ENCODE data around the gene MORC2. TPM values are rescaled to one million over a fixed set of nuclear protein-coding genes. Genes with fewer than 3 reads are reported as not detected.

MORC2 gene
- total RNA-seq (18.0 TPM), polyA plus RNA-seq (ENCODE audit: insufficient read depth, low read depth, low replicate concordance) (18.8 TPM)
- long read RNA-seq, donor 1, full-length matches to known transcripts: 2 of 2 reads
- long read RNA-seq, donor 1, partial matches to known transcripts: 0 of 2 reads
- long read RNA-seq, donor 1, other reads (novel, unspliced or antisense): 0 of 2 reads
- long read RNA-seq, donor 2, partial matches to known transcripts: 8 of 9 reads
- long read RNA-seq, donor 2, other reads (novel, unspliced or antisense): 0 of 9 reads
- long read RNA-seq, donor 3, full-length matches to known transcripts: 1 of 9 reads
- long read RNA-seq, donor 3, partial matches to known transcripts: 8 of 9 reads
- long read RNA-seq, donor 3, other reads (novel, unspliced or antisense): 0 of 9 reads
- long read RNA-seq, donor 4, full-length matches to known transcripts: 1 of 11 reads
- long read RNA-seq, donor 4, partial matches to known transcripts: 10 of 11 reads
- long read RNA-seq, donor 4, other reads (novel, unspliced or antisense): 0 of 11 reads
- long read RNA-seq, donor 5: 0 reads
- long read RNA-seq, donor 6: 0 reads
- long read RNA-seq, donor 7, full-length matches to known transcripts: 2 of 13 reads
- long read RNA-seq, donor 7, partial matches to known transcripts: 4 of 13 reads
- long read RNA-seq, donor 7, other reads (novel, unspliced or antisense): 7 of 13 reads
- long read RNA-seq, donor 8, partial matches to known transcripts: 110 of 132 reads
- long read RNA-seq, donor 8, other reads (novel, unspliced or antisense): 22 of 132 reads
- long read RNA-seq, donor 9, full-length matches to known transcripts: 1 of 1 reads
- long read RNA-seq, donor 9, partial matches to known transcripts: 0 of 1 reads
- long read RNA-seq, donor 9, other reads (novel, unspliced or antisense): 0 of 1 reads
- long read RNA-seq, donor 10: 0 reads

GRCh38 chr22:30968015-30968923, at the start of gene MORC2:
TSS of gene MORC2 (minus strand) at chr22:30968774. CDS start at chr22:30967889, 885 bp downstream.
- intact Hi-C loops (cut with DNase I): no loop called here
- Histone ChIP-seq H3K9ac (ENCODE audit: low read length in 3 of 3) (peak within 1 kb of the TSS; percentile 9 to 34 (median 20)), H3K27ac (ENCODE audit: low read depth in 2 of 2, low read length in 2 of 2) (peak within 1 kb of the TSS; percentile 85 to 87), H3K4me3 (ENCODE audit: low read length in 3 of 3) (peak within 1 kb of the TSS; percentile 85 to 91 (median 90)), H3K36me3 (ENCODE audit: control insufficient read depth in 2 of 3, insufficient read depth in 3 of 3, low read length in 3 of 3) (peaks cover 7 to 20% (median 16%) of the 10 kb centered on the region in 3 donors), H3K27me3 (ENCODE audit: control insufficient read depth, insufficient read depth, low read length) (no peaks in the 10 kb centered on the region), H3K4me1 (ENCODE audit: control insufficient read depth in 2 of 3, insufficient read depth in 2 of 3, low read depth in 1 of 3, low read length in 3 of 3) (peaks cover 0 to 8% (median 0%) of the 10 kb centered on the region in 3 donors), H3K9me3 (ENCODE audit: control insufficient read depth in 2 of 3, insufficient read depth in 1 of 3, low read length in 3 of 3) (peaks cover 0 to 20% (median 6%) of the 10 kb centered on the region in 3 donors)
- DNase-seq: peak in 3 of 5 donors; percentile 9 to 90 (median 86)
- no peak for FAIRE-seq
- no peak for TF ChIP-seq CTCF (IDR thresholded peaks at IDR 0.05; ENCODE audit: borderline replicate concordance, extremely low read depth, insufficient read depth)

GRCh38 chr22:31005535-31005934, 37.0 kb upstream of the MORC2 start:
- FAIRE-seq (no peak), DNase-seq (no peak)
- H3K9ac ChIP-seq (ENCODE audit: low read length in 3 of 3): no peak overlapping the region
- intact Hi-C loops (cut with DNase I): no loop called here
- no peak overlapping the region for H3K4me3 ChIP-seq (ENCODE audit: low read length in 3 of 3)
- TF ChIP-seq CTCF (IDR thresholded peaks at IDR 0.05; ENCODE audit: borderline replicate concordance, extremely low read depth, insufficient read depth): no peak
- H3K27me3 ChIP-seq (ENCODE audit: control insufficient read depth, insufficient read depth, low read length): no peaks in the 10 kb centered on the region
- H3K36me3 ChIP-seq (ENCODE audit: control insufficient read depth in 2 of 3, insufficient read depth in 3 of 3, low read length in 3 of 3): no peaks in the 10 kb centered on the region
- no peaks in the 10 kb centered on the region for H3K4me1 ChIP-seq (ENCODE audit: control insufficient read depth in 2 of 3, insufficient read depth in 2 of 3, low read depth in 1 of 3, low read length in 3 of 3)
- no peak overlapping the region for H3K27ac ChIP-seq (ENCODE audit: low read depth in 2 of 2, low read length in 2 of 2)
- peaks cover 0 to 10% (median 0%) of the 10 kb centered on the region in 3 donors for H3K9me3 ChIP-seq (ENCODE audit: control insufficient read depth in 2 of 3, insufficient read depth in 1 of 3, low read length in 3 of 3)

GRCh38 chr22:31001124-31001770, 32.7 kb upstream of the MORC2 start:
- no peak for FAIRE-seq
- no peaks in the 10 kb centered on the region for H3K36me3 ChIP-seq (ENCODE audit: control insufficient read depth in 2 of 3, insufficient read depth in 3 of 3, low read length in 3 of 3)
- no peaks in the 10 kb centered on the region for H3K27me3 ChIP-seq (ENCODE audit: control insufficient read depth, insufficient read depth, low read length)
- no peak overlapping the region for H3K9ac ChIP-seq (ENCODE audit: low read length in 3 of 3)
- H3K4me3 ChIP-seq (ENCODE audit: low read length in 3 of 3): no peak overlapping the region
- no peaks in the 10 kb centered on the region for H3K4me1 ChIP-seq (ENCODE audit: control insufficient read depth in 2 of 3, insufficient read depth in 2 of 3, low read depth in 1 of 3, low read length in 3 of 3)
- H3K27ac ChIP-seq (ENCODE audit: low read depth in 2 of 2, low read length in 2 of 2): no peak overlapping the region
- intact Hi-C loops (cut with DNase I): no loop called here
- H3K9me3 ChIP-seq (ENCODE audit: control insufficient read depth in 2 of 3, insufficient read depth in 1 of 3, low read length in 3 of 3): peaks cover 0 to 10% (median 0%) of the 10 kb centered on the region in 3 donors
- DNase-seq: no peak
- TF ChIP-seq CTCF (IDR thresholded peaks at IDR 0.05; ENCODE audit: borderline replicate concordance, extremely low read depth, insufficient read depth): no peak

All from kidney (tissue), 22 donors.